Stimulated activated CD4-positive, alpha-beta T cell treated with anti-CD3 and anti-CD28 coated beads, Interleukin-2, amount 100 ng/mL, for 4 hours (primary cell): ENCODE results near the gene TMCC1.
"Not testable (repeated sequence)": the region's sequence is repeated elsewhere in the genome, so short reads cannot be mapped to it uniquely, and the experiment has no call there.

ENCODE experiments used
- DNase-seq: peaks from one replicate; pipeline ENCODE4 v3.0.0-alpha.2; 2020; ENCODE audit warnings: low read depth

The TMCC1 gene

DNA sequence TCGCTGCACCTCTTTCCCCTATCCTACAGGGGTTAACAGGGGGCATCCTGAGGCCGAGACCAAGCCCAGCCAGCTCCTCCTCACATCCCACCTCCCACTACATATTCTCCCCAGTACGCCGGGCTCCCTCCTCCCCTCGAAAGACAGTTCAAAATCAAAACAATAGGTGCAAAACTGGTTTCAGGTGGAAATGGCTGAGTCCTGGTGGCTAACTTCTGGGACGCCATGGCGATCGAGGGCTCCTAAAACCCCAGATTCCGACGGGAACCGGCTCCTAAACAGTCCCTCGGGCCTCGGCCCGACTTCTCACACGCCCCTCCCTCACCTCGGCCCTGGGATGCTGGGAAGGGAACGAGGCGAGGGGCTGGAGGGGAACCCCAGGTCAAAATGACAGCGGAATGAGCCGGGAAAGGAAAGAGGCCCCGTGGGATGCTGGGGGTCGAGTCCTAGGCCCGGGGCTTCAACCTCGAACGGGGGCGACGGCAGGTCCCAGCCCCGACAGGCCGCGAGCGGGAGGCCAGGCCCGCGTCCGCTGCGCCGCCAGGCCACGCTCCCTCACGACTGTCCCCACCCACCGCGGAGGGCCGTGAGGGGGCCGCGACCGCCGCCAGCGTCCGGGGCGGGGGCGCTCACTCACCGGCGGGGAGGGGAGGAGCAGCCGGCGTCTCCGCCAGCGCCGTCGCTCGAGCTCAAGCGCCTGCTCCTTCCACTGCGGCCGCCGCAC, 492 bp downstream of the TMCC1 start:
- DNase-seq, result no peak

- DNase-seq, result no peak
Observed at GRCh38 chr3:129892486-129892856, 1.0 kb downstream of the TMCC1 start.

- DNase-seq, result no peak
Observed at GRCh38 chr3:129890891-129891290, 2.6 kb downstream of the TMCC1 start.

DNA sequence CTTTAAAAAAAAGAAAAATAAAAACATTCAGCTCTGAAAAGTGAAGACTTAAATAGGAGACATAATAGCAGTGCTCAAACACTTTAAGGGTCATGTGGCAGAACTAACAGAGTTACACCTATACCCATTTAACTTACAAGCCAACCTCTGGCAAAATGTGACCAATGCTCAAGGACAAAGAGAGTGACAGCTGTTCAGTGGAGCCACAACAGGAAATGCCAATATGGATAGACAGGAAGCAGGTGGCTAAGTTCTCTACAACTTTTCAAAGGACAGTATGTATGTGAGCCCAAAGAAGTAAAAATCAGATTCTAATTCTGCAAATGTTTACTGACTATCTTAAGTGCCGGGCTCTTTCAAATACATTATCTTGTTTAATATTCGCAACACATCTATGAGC, 3.4 kb downstream of the TMCC1 start:
- DNase-seq, result no peak

- DNase-seq, result no peak
Observed at GRCh38 chr3:129888771-129889170, 4.7 kb downstream of the TMCC1 start.

DNA sequence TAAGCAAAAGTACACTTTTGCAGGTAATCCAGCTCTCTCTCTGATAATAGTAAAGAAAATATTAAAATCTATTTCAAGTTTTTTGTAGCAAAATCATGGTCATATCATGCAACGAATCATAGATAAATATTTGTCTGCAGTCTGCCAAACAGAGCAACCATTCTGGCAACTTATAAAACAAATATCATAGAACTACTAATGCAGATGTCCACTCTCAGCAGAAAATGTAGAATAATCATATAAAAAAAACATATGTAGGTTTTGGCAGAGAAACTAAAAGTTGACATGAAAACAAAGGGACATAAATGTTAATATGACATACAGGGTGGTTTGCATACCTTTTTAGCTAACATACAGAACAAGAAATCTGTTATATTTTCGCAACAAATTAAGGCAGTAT, 12.2 kb downstream of the TMCC1 start:
- DNase-seq, result no peak

- no peak for DNase-seq
Observed at GRCh38 chr3:129878355-129878754, 15.2 kb downstream of the TMCC1 start.

DNA sequence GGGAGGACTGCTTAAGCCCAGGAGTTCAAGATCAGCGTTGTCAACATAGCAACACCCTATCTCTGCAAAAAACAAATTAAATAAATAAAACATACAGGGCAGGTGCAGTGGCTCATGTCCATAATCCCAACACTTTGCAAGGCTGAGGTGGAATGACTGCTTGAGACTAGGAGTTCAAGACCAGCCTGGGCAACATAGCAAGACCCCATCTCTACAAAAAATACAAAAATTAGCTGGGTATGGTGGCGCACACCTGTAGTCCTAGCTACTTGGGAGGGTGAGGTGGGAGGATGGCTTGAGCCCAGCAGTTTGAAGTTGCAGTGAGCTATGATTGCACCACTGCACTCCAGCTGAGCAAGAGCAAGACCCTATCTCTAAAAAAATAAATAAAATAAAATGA, 19.0 kb downstream of the TMCC1 start:
- not testable (repeated sequence) for DNase-seq

DNA sequence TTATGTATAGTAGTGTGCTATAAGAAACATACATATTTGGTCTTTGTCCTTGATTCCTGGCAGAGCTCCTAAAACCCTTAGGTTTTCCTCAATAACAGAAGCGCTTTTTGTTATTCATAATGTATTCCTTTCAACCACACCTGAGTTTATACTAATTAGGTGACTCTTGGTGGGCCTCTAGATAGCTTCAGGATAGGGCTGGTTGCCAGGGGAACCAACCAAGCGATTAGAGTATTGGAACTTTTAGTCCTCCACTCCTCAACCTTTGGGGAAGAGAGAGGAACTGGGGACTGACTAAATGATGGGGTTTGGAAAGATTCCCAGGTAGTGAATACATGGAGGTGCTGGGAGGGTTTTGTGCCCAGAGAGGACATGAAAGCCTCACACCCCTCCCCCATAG, 24.6 kb downstream of the TMCC1 start:
- DNase-seq, result no peak

DNA sequence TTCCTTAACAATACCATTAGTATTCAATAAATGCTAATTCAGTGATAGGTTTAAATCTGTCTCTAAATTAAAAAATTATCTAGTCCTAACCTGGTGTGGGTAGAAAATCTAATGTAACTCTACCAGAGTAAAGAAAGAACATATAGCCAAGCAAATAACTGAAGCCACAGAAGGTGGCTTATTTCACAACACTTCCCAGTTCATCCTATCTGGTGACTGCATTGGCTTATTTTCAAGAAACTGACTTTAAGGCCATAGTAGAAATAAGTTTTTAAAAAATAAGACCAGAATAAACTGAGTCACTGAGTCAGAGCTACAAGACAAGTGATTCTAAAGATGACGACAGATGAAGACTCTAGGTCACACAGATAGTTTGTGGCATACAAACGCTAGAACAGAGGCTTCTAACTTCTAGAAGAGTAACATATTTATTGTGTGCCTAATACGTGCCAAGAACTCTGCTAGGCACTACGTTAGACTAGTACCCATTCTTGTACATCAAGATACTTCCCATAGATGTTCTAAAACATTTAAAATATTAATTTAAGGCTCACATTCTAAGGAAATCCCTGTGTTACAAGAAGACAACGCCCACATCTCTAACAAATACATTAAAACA, 25.9 kb downstream of the TMCC1 start:
- DNase-seq, result no peak

DNA sequence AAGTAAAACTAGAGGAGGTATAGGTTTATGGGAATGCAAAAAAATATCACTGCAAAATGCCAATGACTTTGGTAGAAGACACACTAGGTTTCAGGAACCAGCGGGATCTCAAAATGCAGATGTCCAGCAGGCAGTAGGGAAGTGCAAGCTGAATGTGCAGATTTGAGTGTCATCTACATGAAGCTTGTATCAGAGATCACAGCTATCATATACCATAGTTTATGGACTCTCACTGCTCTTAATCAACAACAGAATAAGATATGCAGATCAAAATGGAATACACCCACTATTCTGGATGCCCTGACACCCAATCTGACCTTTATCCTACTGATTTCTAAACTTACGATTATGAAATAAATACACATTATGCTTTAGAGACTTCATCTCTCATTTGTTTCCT, 27.7 kb downstream of the TMCC1 start:
- no peak for DNase-seq

DNA sequence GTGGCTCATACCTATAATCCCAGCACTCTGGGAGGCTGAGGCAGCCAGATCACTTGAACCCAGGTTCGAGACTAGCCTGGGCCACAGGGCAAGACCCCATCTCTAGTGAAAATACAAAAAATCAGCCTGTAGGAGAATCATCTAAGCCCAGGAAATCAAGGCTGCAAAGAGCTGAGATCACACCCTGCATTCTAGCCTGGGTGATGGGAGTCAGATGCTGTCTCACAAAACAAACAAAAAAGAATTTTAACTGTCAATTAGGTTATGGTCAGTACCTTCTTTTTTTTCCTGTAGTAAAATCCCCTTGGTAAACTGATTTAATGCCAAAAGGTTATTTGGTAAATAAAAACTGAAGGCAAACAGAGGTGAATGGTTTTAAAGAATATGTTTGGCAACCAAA, 29.0 kb downstream of the TMCC1 start:
- DNase-seq, result no peak

DNA sequence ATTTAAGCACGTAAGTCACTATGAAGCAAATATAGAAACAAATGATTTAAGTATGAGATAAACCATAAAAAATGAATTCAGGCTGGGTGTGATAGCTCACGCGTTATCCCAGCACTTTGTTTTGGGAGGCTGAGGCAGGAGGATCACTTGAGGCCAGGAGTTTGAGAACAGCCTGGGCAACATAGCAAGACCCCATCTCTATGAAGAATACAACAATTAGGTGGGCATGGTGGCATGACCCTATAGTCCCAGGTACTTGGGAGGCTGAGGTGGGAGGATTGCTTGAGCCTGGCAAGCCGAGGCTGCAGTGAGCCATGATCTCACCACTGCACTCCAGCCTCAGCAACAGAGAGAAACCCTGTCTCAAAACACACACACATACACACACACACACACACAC, 34.2 kb downstream of the TMCC1 start:
- no peak for DNase-seq

DNA sequence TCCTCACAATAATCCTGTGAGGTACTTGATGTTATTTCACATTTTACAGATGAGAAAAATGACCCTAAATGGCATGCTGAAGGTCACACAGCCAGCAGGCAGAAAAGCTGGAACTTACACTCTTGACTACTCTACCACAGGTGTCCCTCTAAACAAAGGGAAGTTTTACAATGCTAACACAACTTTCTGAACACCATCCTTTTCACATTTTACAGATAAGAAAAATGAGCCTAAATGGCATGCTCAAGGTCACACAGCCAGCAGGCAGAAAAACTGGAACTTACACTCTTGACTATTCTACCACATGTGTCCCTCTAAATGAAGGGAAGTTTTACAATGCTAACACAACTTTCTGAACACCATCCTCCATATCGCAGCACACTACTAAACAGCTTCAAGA, 35.6 kb downstream of the TMCC1 start:
- DNase-seq, result no peak

DNA sequence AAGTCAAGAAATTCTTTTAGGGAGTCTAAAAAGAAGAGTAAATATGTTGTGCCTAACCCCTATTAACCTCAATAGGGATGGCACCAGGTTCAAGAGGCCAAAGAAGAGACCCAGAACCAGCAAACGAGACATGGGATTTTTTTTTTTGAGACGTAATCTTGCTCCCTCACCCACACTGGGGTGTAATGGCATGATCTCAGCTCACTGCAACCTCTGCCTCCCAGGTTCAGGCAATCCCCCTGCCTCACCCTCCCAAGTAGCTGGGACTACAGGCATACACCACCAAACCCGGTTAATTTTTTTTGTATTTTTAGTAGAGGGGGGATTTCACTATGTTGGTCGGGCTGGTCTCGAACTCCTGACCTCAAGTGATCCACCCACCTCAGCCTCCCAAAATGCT, 36.7 kb downstream of the TMCC1 start:
- not testable (repeated sequence) for DNase-seq

- no peak for DNase-seq
Observed at GRCh38 chr3:129855832-129856419, 37.6 kb downstream of the TMCC1 start.

GRCh38 chr3:129855170-129855831, 38.2 kb downstream of the TMCC1 start:
- DNase-seq, result no peak

DNA sequence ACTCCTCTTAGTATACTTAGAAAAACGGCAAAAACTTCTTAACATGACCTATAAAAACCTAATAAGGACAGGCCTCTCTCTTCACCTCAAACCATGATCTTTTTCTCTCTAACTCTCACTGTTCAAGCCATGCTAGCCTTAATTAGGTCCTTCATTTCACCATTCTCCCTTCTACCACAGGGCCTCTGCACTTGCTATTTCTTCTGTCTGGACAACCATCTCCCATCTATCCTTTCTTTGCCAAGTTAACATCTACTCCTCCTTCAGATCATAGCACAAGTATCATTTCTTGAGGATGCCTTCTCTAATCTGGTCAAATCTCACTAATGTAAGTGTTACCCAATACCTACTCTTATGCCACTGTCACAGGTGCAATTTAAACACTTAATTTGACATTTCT, 39.1 kb downstream of the TMCC1 start:
- no peak for DNase-seq

GRCh38 chr3:129845956-129846355, 47.6 kb downstream of the TMCC1 start:
- no peak for DNase-seq

DNA sequence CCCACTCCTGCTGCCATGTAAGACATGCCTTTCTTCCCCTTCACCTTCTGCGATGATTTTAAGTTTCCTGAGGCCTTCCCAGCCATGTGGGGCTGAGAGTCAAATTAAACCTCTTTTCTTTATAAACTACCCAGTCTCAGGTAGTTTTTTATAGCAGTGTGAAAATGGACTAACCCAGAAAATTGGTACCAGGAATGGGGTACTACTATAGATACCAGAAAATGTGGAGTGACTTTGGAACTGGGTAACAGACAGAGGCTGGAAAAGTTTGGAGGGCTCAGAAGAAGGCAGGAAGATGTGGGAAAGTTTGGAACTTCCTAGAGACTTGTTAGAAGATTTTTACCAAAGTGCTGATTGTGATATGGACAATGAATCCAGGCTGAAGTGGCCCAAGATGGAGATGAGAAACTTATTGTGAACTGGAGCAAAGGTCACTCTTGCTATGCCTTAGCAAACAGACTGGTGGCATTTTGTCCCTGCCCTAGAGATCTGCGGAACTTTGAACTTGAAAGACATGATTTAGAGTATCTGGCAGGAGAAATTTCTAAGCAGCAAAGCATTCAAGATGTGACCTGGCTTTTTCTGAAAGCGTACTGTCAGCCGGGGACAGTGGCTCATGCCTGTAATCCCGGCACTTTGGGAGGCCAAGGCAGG, 52.7 kb downstream of the TMCC1 start:
- DNase-seq, result no peak

- no peak for DNase-seq
Observed at GRCh38 chr3:129838086-129838485, 55.4 kb downstream of the TMCC1 start.

GRCh38 chr3:129837065-129837642, 56.4 kb downstream of the TMCC1 start:
- no peak for DNase-seq
